Neuron (in vitro differentiated cells): Measurements from ENCODE around the gene FMNL1.
"Not testable (repeated sequence)": the region's sequence is repeated elsewhere in the genome, so short reads cannot be mapped to it uniquely, and the experiment has no call there.

ENCODE experiments used
- H2AFZ ChIP-seq: one replicate; pipeline ENCODE4 v1.6.1; 2013; ENCODE audit warnings: low read depth, mild to moderate bottlenecking, inconsistent platforms, low read length, moderate library complexity
- H3K27me3 ChIP-seq: one replicate; pipeline ENCODE4 v1.6.1; 2013; ENCODE audit warnings: low read length; ENCODE audit not compliant: insufficient read depth
- H3K36me3 ChIP-seq: one replicate; pipeline ENCODE4 v1.6.1; 2013; ENCODE audit warnings: low read length; ENCODE audit not compliant: insufficient read depth
- H3K4me1 ChIP-seq: one replicate; pipeline ENCODE4 v1.6.1; 2013; ENCODE audit warnings: low read length; ENCODE audit not compliant: insufficient read depth
- H3K4me3 ChIP-seq: 2 replicates; pipeline ENCODE4 v1.5.1; 2013; ENCODE audit warnings: mild to moderate bottlenecking, low read length, moderate library complexity
- H3K9me3 ChIP-seq: one replicate; pipeline ENCODE4 v1.6.1; 2013; ENCODE audit warnings: low read length

The FMNL1 gene

GRCh38 chr17:45247429-45248131 is 25.9 kb downstream of the FMNL1 start:
- Histone ChIP-seq H3K4me3 (peak overlapping the region; percentile 56), H3K4me1 (peaks cover 9% of the 10 kb centered on the region), H3K27me3 (peaks cover 19% of the 10 kb centered on the region), H3K9me3 (peaks cover 5% of the 10 kb centered on the region), H3K36me3 (no peaks in the 10 kb centered on the region), H2AFZ (peak overlapping the region; percentile 97)

DNA sequence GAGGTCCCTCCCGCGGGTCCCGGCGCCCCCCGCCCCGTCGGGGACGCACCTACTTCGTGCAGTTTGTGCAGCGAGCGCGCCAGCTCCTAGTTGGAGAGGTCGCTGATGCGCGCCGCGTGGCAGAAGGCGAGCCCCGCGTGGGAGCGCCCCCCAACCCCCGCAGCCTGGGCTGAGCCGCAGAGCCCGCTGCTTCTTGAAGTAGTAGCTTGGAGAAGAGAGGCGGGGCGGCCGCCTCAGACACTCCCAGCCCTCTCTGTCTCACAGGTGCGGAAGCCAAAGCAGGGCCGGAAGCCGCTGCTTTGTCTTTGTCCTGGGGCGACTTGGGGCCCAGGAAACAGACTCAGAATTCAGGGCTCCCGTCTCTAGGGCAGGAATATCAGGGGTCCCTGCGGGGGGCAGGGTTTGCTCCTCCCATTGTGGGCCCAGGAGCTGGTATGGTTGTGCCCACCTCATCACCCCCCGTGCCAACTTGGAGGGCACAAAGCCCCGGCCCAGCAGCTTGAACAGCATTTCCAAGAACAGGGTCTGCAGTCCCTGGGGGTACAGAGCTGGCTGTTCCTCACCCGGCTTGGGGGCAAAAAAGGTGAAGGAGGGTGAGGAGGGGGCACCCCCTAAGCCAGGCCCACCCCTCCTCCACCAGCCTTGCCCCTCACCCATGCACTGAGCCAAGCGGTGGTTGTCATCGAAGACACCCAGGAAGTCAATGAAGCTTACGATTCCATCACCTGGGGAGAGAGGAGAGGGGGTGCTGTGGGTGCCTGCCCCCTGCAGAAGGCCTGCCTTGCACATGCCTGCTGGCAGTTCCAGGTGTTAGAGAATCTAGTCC is 26.7 kb downstream of the FMNL1 start:
- Histone ChIP-seq H2AFZ (peak overlapping the region; percentile 97), H3K4me1 (peaks cover 9% of the 10 kb centered on the region), H3K27me3 (peaks cover 12% of the 10 kb centered on the region), H3K4me3 (peak overlapping the region; percentile 56), H3K36me3 (no peaks in the 10 kb centered on the region), H3K9me3 (peaks cover 5% of the 10 kb centered on the region)

DNA sequence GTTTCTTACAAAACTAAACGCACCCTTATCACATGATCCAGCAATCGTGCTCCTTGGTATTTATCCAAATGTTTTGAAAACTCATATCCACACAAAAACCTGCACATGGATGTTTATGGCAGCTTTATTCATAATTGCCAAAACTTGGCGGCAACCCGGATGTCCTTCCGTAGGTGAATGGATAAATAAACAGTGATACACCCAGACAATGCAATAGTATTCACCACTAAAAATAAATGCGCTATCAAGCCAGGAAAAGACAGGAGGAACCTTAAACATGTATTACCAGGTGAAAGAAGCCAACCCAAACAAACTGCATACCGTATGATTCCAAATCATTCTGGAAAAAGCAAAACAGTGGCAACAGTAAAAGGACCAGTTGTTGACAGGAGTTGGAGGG is 30.2 kb downstream of the FMNL1 start:
- Histone ChIP-seq H3K4me1 (peaks cover 9% of the 10 kb centered on the region), H3K27me3 (peaks cover 3% of the 10 kb centered on the region), H3K36me3 (no peaks in the 10 kb centered on the region), H3K9me3 (peaks cover 5% of the 10 kb centered on the region), H3K4me3 (no peak overlapping the region), H2AFZ (no peak overlapping the region)

DNA sequence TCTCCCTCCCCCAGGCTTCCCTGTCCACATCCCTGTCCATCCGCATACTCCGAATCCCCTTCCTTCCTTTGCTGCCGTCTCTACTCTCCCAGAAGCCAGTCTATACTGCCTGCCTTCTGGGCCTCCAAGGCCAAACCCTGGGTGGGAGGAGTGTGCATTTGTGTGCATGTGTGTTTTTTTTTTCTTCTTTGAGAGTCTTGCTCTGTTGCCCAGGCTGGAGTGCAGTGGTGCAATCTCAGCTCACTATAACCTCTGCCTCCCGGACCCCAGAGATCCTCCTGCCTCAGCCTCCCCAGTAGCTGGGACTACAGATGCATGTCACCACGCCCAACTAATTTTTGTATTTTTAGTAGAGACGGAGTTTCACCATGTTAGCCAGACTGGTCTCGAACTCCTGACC is 31.6 kb downstream of the FMNL1 start:
- H3K36me3 ChIP-seq, H3K4me1 ChIP-seq, H3K27me3 ChIP-seq, H3K9me3 ChIP-seq, H2AFZ ChIP-seq, H3K4me3 ChIP-seq: not testable (repeated sequence)

DNA sequence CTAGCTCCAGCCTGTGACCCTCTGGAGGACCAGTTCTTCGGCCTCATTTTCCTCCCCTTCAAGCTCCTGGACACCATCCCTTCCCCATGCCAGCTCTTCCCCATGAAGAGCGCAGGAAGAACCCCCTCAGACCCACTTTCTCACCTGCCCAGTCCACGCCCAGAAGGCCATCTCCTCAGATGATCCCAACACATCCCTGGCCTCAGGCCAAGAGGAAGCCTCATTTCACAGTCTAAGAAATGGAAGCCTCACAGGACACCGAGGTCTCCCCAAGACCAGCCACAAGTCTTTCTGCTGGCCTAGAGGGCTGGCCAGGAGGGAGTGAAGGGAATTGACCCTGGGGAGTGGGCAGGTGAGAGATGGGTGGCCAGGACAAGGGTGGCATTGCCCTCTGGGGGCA is 32.2 kb downstream of the FMNL1 start:
- H2AFZ ChIP-seq = no peak overlapping the region
- H3K4me1 ChIP-seq = peaks cover 7% of the 10 kb centered on the region
- H3K36me3 ChIP-seq = no peaks in the 10 kb centered on the region
- no peak overlapping the region for H3K4me3 ChIP-seq
- no peaks in the 10 kb centered on the region for H3K27me3 ChIP-seq
- peaks cover 5% of the 10 kb centered on the region for H3K9me3 ChIP-seq

DNA sequence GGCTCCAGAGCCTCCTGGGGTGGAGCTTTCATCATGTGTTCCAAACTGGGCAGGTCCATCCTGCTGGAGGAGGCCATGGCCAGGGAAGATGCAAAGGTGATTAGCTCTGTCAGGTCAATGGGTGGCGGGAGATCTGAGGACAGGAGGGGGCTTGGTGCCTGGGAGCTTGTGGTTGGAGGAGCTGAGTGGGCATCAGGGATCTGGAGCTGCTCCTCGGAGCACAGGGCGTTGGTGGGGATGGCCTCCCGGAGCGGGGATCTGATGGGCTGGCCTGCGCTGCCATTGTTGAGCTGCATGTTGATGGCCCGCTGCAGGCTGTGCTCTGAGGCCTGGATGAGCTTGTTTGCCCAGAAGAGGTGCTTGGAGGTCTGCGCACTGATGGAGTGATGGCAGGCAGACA is 33.7 kb downstream of the FMNL1 start:
- Histone ChIP-seq H3K4me1 (peaks cover 7% of the 10 kb centered on the region), H3K4me3 (no peak overlapping the region), H3K9me3 (peaks cover 4% of the 10 kb centered on the region), H2AFZ (no peak overlapping the region), H3K36me3 (no peaks in the 10 kb centered on the region), H3K27me3 (no peaks in the 10 kb centered on the region)

DNA sequence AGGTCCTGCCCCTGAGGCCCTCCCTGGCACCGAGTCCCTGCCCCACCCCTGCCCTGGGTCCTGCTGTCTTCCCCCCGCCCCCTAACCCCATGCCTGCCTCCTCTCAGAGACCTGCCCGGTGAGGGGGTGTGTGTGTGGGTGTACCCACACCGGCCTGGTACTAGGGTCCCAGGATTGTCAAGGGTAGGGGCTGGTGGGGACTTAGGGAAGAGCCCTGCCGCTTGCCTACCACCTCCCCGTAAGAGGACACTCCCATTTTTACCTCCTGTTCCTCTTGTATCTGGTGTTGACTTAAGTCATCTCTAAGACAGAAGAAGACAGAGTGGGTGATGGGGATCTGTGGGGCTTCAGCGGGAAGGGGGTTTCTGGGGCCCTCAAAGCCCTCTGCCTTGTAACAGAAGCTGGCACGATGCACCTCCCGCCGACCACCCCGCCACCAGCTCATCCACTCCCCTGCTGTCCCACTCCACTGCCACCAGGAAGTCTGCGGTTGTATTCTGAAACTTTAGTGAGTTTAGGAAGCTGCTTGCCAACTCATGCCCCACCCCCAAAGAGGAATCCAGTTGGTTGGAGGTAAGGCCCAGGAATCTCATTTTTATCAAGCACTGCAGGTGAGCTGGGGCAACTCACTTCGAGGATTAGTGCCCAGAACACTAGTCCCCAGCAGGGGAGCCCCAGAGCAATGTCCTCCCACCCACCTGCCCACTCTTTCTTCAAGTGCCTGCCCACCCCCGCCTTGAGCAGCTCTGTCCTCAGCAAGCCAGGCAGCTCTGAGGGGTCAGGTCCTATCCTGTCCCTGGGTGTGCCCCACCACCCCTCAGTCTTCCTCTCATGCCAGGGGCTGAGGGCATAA is 34.7 kb downstream of the FMNL1 start:
- Histone ChIP-seq H3K9me3 (no peaks in the 10 kb centered on the region), H3K27me3 (no peaks in the 10 kb centered on the region), H3K36me3 (no peaks in the 10 kb centered on the region), H3K4me1 (peaks cover 7% of the 10 kb centered on the region), H3K4me3 (no peak overlapping the region), H2AFZ (no peak overlapping the region)

DNA sequence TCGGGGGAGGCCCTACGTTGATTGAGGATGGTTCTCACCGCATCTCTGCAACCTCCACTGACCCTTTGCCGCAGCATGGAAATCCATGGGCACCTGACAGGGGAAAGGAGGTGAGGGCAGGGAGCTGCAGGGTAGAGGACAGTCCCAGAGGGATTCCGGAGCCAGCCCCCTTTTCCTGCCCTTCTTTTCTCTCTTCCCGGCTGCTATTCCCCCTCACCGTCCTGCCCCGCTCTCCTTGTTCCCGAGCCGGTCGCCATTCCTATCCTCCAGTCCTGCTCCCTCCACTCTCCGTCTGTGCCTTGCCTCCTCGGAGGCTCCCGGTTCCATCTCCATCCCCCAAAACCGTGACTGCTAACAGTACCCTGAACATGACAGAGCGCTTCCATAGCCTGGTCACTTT is 35.4 kb downstream of the FMNL1 start:
- no peaks in the 10 kb centered on the region for H3K36me3 ChIP-seq
- no peak overlapping the region for H2AFZ ChIP-seq
- no peaks in the 10 kb centered on the region for H3K27me3 ChIP-seq
- peaks cover 7% of the 10 kb centered on the region for H3K4me1 ChIP-seq
- H3K4me3 ChIP-seq = no peak overlapping the region
- H3K9me3 ChIP-seq = no peaks in the 10 kb centered on the region

GRCh38 chr17:45258981-45259380 is 37.3 kb downstream of the FMNL1 start:
- H2AFZ ChIP-seq = no peak overlapping the region
- no peaks in the 10 kb centered on the region for H3K9me3 ChIP-seq
- peaks cover 7% of the 10 kb centered on the region for H3K4me1 ChIP-seq
- H3K4me3 ChIP-seq = no peak overlapping the region
- peaks cover 5% of the 10 kb centered on the region for H3K36me3 ChIP-seq
- H3K27me3 ChIP-seq = no peaks in the 10 kb centered on the region

- Histone ChIP-seq H3K27me3 (no peaks in the 10 kb centered on the region), H3K9me3 (no peaks in the 10 kb centered on the region), H3K4me1 (no peaks in the 10 kb centered on the region), H2AFZ (no peak overlapping the region), H3K4me3 (no peak overlapping the region), H3K36me3 (peaks cover 16% of the 10 kb centered on the region)
These were observed 38.6 kb downstream of the FMNL1 start for GRCh38 chr17:45260204-45260783.

GRCh38 chr17:45261577-45262515 is 40.2 kb downstream of the FMNL1 start, which contains the start of gene SPATA32:
Gene SPATA32 (minus strand): TSS chr17:45262094. CDS start chr17:45262016, 78 bp downstream.
- H2AFZ ChIP-seq = no peak within 1 kb of the TSS
- H3K4me1 ChIP-seq = no peaks in the 10 kb centered on the region
- H3K9me3 ChIP-seq = no peaks in the 10 kb centered on the region
- peaks cover 28% of the 10 kb centered on the region for H3K36me3 ChIP-seq
- no peak within 1 kb of the TSS for H3K4me3 ChIP-seq
- no peaks in the 10 kb centered on the region for H3K27me3 ChIP-seq
